Nephron progenitor cell (in vitro differentiated cells): ENCODE data around the gene SRCAP.

ENCODE experiments used
- DNase-seq: peaks from one replicate; pipeline ENCODE4 v3.0.0; 2021
- H3K27ac Mint-ChIP-seq: 2 replicates; pipeline ENCODE4 v1.8.0; 2021; ENCODE audit warnings: mild to moderate bottlenecking, moderate library complexity, mixed read lengths
- H3K27me3 Mint-ChIP-seq: 2 replicates; pipeline ENCODE4 v1.8.0; 2021; ENCODE audit warnings: mild to moderate bottlenecking, low read depth, mixed read lengths; ENCODE audit not compliant: poor library complexity
- H3K36me3 Mint-ChIP-seq: 2 replicates; pipeline ENCODE4 v1.8.0; 2021; ENCODE audit warnings: low read depth, mixed read lengths
- H3K4me1 Mint-ChIP-seq: 2 replicates; pipeline ENCODE4 v1.8.0; 2021; ENCODE audit warnings: mixed read lengths
- H3K4me3 Mint-ChIP-seq: 2 replicates; pipeline ENCODE4 v1.8.0; 2021; ENCODE audit warnings: mild to moderate bottlenecking, moderate library complexity, mixed read lengths
- H3K9me3 Mint-ChIP-seq: 2 replicates; pipeline ENCODE4 v1.8.0; 2021; ENCODE audit warnings: mild to moderate bottlenecking, moderate library complexity, mixed read lengths
- TF ChIP-seq, protein P1 (sequence below): fragments of 200-600 bp; sonication (generic); IDR thresholded peaks from 2 replicates; pipeline ENCODE4 v1.5.0; 2021; ENCODE audit warnings: antibody characterized with exemption

Gene SRCAP

DNA sequence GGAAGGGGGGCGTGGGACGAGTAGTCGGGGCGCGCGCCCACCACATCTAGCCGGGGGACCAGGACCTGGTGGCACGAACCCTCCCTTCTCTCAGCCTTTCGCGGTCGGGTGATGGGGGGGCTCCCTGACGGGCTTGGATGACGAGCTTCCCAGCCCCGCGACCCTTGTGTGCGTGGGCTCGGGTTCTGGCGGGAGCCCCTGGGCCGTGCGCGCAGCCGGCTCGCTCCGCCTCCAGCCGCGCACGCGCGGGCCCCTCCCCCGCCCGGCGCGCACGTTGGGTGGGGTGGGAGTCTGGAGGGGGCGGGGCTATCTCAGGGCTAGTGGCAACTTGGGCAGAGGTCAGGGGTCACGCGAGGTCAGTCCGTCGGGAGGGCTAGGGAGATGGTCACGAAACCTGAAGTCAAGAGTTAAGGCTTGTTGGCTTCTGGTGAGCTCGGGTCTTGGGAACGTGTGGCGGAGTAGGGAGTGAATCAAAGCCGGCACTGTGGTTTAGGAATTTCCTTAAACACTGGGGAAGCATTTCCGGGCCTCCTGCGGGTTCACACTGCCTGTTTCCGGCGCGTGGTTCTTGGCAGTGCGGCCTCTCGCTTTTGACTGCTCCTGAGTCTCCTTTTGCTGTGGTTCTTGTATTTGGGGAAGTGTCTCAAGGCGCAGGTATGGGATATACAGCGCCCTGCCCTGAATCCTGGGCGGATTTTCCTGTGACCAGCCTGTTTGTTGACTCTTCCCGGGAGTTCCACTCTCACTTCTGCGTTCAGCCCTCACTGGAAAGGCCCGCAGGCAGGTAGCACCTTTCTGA is at the start of gene SRCAP:
SRCAP (plus strand) TSS at position 356 of the 799 bp plus-strand sequence. CDS start 1,654 bp downstream, outside the sequence.
- Mint-ChIP-seq H3K36me3 (peaks cover 28% of the 10 kb centered on the region), H3K9me3 (no peaks in the 10 kb centered on the region), H3K4me3 (peak within 1 kb of the TSS; percentile 96), H3K4me1 (peaks cover 37% of the 10 kb centered on the region), H3K27me3 (no peaks in the 10 kb centered on the region), H3K27ac (peak within 1 kb of the TSS; percentile 100)
- peak; percentile 89 for DNase-seq
- TF ChIP-seq, protein P1, sequence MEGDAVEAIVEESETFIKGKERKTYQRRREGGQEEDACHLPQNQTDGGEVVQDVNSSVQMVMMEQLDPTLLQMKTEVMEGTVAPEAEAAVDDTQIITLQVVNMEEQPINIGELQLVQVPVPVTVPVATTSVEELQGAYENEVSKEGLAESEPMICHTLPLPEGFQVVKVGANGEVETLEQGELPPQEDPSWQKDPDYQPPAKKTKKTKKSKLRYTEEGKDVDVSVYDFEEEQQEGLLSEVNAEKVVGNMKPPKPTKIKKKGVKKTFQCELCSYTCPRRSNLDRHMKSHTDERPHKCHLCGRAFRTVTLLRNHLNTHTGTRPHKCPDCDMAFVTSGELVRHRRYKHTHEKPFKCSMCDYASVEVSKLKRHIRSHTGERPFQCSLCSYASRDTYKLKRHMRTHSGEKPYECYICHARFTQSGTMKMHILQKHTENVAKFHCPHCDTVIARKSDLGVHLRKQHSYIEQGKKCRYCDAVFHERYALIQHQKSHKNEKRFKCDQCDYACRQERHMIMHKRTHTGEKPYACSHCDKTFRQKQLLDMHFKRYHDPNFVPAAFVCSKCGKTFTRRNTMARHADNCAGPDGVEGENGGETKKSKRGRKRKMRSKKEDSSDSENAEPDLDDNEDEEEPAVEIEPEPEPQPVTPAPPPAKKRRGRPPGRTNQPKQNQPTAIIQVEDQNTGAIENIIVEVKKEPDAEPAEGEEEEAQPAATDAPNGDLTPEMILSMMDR: no peak

DNA sequence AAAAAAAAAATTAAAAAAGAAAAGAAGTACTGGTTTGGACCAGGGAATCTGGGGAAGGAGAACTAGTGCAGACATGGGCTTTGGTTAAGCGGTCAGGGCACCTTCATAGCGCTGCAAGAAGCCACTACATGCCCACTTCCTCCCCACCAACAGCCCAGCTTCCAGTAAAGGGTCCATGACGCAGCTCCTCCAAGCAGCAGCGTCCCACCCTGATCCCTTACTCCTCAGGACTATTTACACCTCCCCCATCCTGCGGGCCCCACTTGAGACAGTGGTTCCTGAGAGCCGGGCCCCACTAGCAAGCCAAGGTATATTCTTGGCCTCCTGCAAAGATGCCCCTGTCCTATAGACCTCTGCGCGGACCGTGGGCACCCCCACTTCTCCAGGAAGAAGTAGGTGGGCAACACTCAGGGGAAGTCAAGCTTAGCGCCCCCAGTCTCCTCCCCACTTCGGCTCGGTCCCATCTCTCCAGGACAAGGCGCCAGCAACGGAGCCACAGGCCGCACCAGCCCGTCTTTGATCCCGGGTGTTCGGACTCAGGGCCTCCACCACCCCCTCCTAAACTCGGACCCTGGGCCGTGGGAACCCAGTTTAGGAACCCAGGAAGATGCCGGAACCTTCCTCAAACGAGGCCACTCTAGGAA is 49.1 kb upstream of the SRCAP start:
- Mint-ChIP-seq H3K27me3 (peaks cover 34% of the 10 kb centered on the region), H3K36me3 (peaks cover 5% of the 10 kb centered on the region), H3K9me3 (no peaks in the 10 kb centered on the region), H3K27ac (no peak overlapping the region), H3K4me3 (peak overlapping the region; percentile 98), H3K4me1 (peaks cover 21% of the 10 kb centered on the region)
- TF ChIP-seq, protein P1: no peak
- no peak for DNase-seq

DNA sequence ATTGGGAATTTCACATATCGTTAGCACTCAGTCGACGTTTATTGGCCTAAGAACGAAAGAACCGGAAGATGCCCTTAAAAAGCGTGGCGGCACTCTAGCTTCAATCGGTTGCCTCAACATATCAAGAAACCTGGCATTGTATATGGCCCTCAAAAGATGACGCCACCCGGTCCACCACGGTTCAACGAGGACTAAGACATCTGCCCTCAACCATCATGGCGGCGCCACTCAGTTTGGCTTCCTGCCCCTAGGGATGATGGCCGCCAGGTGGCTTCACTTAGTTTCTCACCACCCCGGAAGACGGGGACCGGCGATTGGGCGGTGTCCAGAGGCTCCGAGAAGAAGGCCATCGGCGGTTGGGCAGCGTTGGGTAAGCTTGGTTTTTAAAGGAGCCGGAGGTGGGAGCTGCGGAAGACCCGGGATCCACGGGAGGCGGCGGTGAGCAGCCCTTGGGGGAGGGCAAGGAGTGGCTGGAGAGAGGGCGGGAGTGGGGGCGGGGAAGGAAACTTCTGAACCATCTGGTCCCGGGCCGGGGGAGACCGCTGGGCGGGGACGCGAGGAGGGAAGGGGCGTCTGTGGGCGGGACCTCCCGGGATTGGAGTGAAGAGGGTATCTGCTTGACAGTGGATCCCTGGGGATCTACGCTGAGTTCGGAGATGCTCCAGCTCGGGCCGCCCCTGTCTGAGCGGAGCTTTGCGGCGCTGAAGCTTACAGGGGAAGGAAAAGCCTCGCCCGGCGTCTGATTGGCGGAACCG is 48.4 kb upstream of the SRCAP start, which contains the start of gene PRR14:
PRR14 (plus strand) TSS at position 592 of the 755 bp plus-strand sequence. CDS start 686 bp downstream, outside the sequence.
- TF ChIP-seq, protein P1: no peak
- H3K4me3 Mint-ChIP-seq: peak within 1 kb of the TSS; percentile 98
- H3K4me1 Mint-ChIP-seq: peaks cover 21% of the 10 kb centered on the region
- H3K9me3 Mint-ChIP-seq: no peaks in the 10 kb centered on the region
- H3K36me3 Mint-ChIP-seq: peaks cover 9% of the 10 kb centered on the region
- H3K27me3 Mint-ChIP-seq: peaks cover 29% of the 10 kb centered on the region
- DNase-seq: peak; percentile 99
- peak within 1 kb of the TSS; percentile 98 for H3K27ac Mint-ChIP-seq

DNA sequence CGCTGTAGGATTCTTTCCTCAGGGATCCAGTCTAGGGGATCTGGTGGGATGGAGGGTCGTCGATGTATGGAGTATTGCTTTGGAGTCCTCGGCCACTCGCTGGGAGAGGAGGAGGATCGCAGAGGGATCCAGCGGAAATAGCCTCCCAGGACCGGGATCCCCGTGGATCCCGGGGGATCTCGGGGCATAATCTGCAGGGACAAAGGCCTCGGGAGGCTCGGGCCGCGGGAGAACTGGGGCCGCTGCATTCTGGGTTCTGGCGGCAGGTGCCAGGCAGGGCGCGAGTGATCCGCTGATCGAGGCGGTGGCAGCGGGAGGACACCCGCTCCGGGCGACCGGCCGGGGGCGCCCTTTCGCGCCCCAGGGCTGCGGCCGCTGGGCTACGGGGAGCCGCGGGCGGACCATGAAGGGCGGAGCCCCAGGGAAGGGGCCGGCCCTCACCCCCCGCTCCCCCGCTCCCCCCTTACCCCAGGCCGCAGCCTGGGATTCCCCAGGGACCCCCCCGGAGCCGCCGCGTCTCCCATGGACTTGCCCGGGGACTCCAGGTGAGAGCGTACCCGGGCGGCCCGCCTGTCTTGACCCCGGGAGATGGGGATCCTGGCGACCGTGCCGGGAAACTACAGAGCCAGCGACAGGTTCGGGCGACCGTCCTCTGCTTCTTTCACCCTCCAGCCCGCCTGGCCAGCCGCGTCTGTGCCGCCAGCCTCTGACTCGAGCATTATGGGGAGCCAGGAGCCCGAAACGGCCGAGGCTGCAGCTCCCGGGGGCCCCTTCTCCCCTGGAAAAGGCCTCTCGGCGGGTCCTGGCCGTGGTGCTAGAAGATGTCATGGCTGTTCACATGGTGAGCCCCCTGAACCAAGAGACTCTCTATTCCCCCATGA is 47.6 kb upstream of the SRCAP start:
- Mint-ChIP-seq H3K4me3 (peak overlapping the region; percentile 98), H3K36me3 (peaks cover 17% of the 10 kb centered on the region), H3K4me1 (peaks cover 23% of the 10 kb centered on the region), H3K27me3 (peaks cover 22% of the 10 kb centered on the region), H3K9me3 (no peaks in the 10 kb centered on the region), H3K27ac (peak overlapping the region; percentile 98)
- TF ChIP-seq, protein P1: peak; percentile 51
- DNase-seq: peak; percentile 61

DNA sequence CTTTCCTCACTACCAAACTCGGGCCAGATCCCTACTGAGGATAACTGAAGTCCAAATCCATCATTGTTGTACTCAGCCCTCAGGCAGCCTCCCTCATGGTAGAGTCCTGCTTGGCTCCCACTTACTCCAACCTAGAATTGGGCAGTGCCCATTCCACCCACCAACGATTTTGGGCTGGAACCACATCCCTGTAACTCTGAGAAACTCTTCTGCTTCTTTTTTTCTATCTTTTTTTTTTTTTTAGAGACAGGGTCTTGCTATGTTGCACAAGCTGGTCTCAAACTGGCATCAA is 47.0 kb upstream of the SRCAP start:
- H3K4me3 Mint-ChIP-seq: peak overlapping the region; percentile 87
- H3K4me1 Mint-ChIP-seq: peaks cover 25% of the 10 kb centered on the region
- TF ChIP-seq, protein P1: no peak
- no peaks in the 10 kb centered on the region for H3K9me3 Mint-ChIP-seq
- peaks cover 19% of the 10 kb centered on the region for H3K36me3 Mint-ChIP-seq
- peaks cover 16% of the 10 kb centered on the region for H3K27me3 Mint-ChIP-seq
- peak overlapping the region; percentile 5 for H3K27ac Mint-ChIP-seq
- no peak for DNase-seq
